Measurements from ENCODE around the gene SAPCD2. TPM values are rescaled to one million over a fixed set of nuclear protein-coding genes. Genes with fewer than 3 reads are reported as not detected.

Gene SAPCD2
- total and polyA plus RNA-seq, 8 donors = 0.04 to 0.97 (median 0.34) TPM

DNA sequence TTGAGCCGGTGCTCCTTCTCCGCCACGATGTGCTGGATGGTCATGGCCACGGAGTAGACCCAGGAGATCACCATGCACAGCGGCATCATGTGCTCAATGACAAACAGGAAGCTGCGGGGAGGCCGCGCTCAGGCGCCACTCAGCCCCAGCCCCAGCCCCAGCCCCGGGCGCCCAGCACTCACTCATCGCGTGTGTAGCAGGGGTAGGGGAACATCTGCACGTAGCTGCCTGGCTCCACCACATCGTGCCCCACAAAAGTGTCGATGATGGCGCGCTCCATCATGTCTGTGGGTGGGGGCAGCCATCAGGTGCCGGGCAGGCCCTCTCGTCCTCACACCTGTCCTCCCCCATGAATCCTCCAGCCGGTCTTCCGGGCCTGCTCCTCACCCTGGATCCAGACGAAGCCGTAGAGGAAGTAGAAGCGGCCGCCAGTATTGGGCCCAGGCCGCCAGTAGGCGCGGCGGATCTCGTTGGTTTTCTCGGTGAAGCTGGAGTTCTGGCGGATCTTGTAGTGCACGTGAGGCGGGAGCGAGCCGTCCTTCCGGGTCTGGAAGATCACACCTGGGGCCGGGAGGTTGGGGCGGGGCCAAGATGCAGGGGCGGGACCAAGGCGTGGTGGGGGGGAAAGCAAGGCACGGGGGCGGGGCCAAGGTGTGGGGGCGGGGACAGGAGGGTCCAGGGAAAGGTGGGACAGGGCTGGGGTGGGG, 52.4 kb downstream of the SAPCD2 start:
- Histone ChIP-seq H3K36me3 (peaks cover 0 to 19% (median 0%) of the 10 kb centered on the region in 3 donors), H3K9me3 (no peaks in the 10 kb centered on the region), H3K4me3 (no peak overlapping the region), H3K27me3 (no peaks in the 10 kb centered on the region), H3K4me1 (no peaks in the 10 kb centered on the region), H3K27ac (no peak overlapping the region)
- TF ChIP-seq, protein P1, sequence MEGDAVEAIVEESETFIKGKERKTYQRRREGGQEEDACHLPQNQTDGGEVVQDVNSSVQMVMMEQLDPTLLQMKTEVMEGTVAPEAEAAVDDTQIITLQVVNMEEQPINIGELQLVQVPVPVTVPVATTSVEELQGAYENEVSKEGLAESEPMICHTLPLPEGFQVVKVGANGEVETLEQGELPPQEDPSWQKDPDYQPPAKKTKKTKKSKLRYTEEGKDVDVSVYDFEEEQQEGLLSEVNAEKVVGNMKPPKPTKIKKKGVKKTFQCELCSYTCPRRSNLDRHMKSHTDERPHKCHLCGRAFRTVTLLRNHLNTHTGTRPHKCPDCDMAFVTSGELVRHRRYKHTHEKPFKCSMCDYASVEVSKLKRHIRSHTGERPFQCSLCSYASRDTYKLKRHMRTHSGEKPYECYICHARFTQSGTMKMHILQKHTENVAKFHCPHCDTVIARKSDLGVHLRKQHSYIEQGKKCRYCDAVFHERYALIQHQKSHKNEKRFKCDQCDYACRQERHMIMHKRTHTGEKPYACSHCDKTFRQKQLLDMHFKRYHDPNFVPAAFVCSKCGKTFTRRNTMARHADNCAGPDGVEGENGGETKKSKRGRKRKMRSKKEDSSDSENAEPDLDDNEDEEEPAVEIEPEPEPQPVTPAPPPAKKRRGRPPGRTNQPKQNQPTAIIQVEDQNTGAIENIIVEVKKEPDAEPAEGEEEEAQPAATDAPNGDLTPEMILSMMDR (IDR thresholded peaks at IDR 0.05) = no peak
- FAIRE-seq (no peak), DNase-seq (no peak), ATAC-seq (no peak)
- intact Hi-C loops (cut with DNase I) = no loop called here
- 91 to 93% methylated on average over 44 to 45 of the region's 45 CpGs for WGBS, 2 donors

- intact Hi-C loops (cut with DNase I) = no loop called here
- no peaks in the 10 kb centered on the region for H3K9me3 ChIP-seq
- H3K27ac ChIP-seq = no peak overlapping the region
- 97 to 99% methylated on average over 28 of the region's 28 CpGs for WGBS, 2 donors
- peaks cover 0 to 24% (median 0%) of the 10 kb centered on the region in 3 donors for H3K36me3 ChIP-seq
- TF ChIP-seq, protein P1 (IDR thresholded peaks at IDR 0.05) = no peak
- DNase-seq (no peak), ATAC-seq (no peak), FAIRE-seq (no peak)
- H3K27me3 ChIP-seq = no peaks in the 10 kb centered on the region
- no peaks in the 10 kb centered on the region for H3K4me1 ChIP-seq
- no peak overlapping the region for H3K4me3 ChIP-seq
Measured at GRCh38 chr9:137017071-137017470, 53.3 kb downstream of the SAPCD2 start.

GRCh38 chr9:137016436-137016835, 53.9 kb downstream of the SAPCD2 start:
- no peaks in the 10 kb centered on the region for H3K9me3 ChIP-seq
- ATAC-seq (no peak), DNase-seq (no peak), FAIRE-seq (no peak)
- intact Hi-C loops (cut with DNase I) = no loop called here
- 92 to 93% methylated on average over 12 to 16 of the region's 16 CpGs for WGBS, 2 donors
- no peaks in the 10 kb centered on the region for H3K4me1 ChIP-seq
- peaks cover 0 to 29% (median 0%) of the 10 kb centered on the region in 3 donors for H3K36me3 ChIP-seq
- no peak overlapping the region for H3K4me3 ChIP-seq
- H3K27me3 ChIP-seq = no peaks in the 10 kb centered on the region
- no peak overlapping the region for H3K27ac ChIP-seq
- TF ChIP-seq, protein P1 (IDR thresholded peaks at IDR 0.05) = no peak

GRCh38 chr9:137015976-137016375, 54.4 kb downstream of the SAPCD2 start:
- 95 to 97% methylated on average over 21 of the region's 21 CpGs for WGBS, 2 donors
- Histone ChIP-seq H3K27ac (no peak overlapping the region), H3K9me3 (no peaks in the 10 kb centered on the region), H3K36me3 (peaks cover 0 to 33% (median 0%) of the 10 kb centered on the region in 3 donors), H3K4me1 (no peaks in the 10 kb centered on the region), H3K4me3 (no peak overlapping the region), H3K27me3 (no peaks in the 10 kb centered on the region)
- TF ChIP-seq, protein P1 (IDR thresholded peaks at IDR 0.05) = no peak
- ATAC-seq (no peak), FAIRE-seq (no peak), DNase-seq (no peak)
- intact Hi-C loops (cut with DNase I) = no loop called here

GRCh38 chr9:137015540-137015930, 54.8 kb downstream of the SAPCD2 start:
- no peak for DNase-seq
- Histone ChIP-seq H3K27me3 (no peaks in the 10 kb centered on the region), H3K4me1 (no peaks in the 10 kb centered on the region), H3K9me3 (no peaks in the 10 kb centered on the region), H3K4me3 (no peak overlapping the region), H3K36me3 (peaks cover 0 to 33% (median 0%) of the 10 kb centered on the region in 3 donors), H3K27ac (no peak overlapping the region)
- intact Hi-C loops (cut with DNase I) = no loop called here
- TF ChIP-seq, protein P1 (IDR thresholded peaks at IDR 0.05) = no peak
- ATAC-seq = no peak
- 97 to 99% methylated on average over 25 of the region's 25 CpGs for WGBS, 2 donors
- FAIRE-seq = no peak

All from pancreas (tissue), 10 donors.